H9 (cell line): ENCODE results near the gene HTR3A. TPM values are rescaled to one million over a fixed set of nuclear protein-coding genes. Genes with fewer than 3 reads are reported as not detected.

Experiments used
- DNase-seq: peaks from one replicate; pipeline ENCODE4 v3.0.0-alpha.2; 2017
- H2AFZ ChIP-seq: one replicate; pipeline ENCODE4 v1.6.1; 2013; ENCODE audit warnings: mild to moderate bottlenecking, low read length, control low read depth, moderate library complexity
- H2AK5ac ChIP-seq: 2 replicates; pipeline ENCODE4 v1.6.1; 2013; ENCODE audit warnings: low read length, control low read depth, mixed read lengths; ENCODE audit not compliant: insufficient read length
- H2BK120ac ChIP-seq: one replicate; pipeline ENCODE4 v1.6.1; 2013; ENCODE audit warnings: low read depth, mild to moderate bottlenecking, low read length, control low read depth, inconsistent platforms; ENCODE audit not compliant: poor library complexity, severe bottlenecking
- H2BK12ac ChIP-seq: 2 replicates; pipeline ENCODE4 v1.6.1; 2013; ENCODE audit warnings: low read length, control low read depth, mixed read lengths, low read depth; ENCODE audit not compliant: insufficient read length
- H2BK15ac ChIP-seq: 2 replicates; pipeline ENCODE4 v1.6.1; 2013; ENCODE audit warnings: low read depth, low read length, control low read depth
- H2BK20ac ChIP-seq: one replicate; pipeline ENCODE4 v1.6.1; 2013; ENCODE audit warnings: low read depth, mild to moderate bottlenecking, low read length, control low read depth, inconsistent platforms; ENCODE audit not compliant: poor library complexity, severe bottlenecking
- H2BK5ac ChIP-seq: 2 replicates; pipeline ENCODE4 v1.6.1; 2013; ENCODE audit warnings: low read length, control low read depth, mixed read lengths; ENCODE audit not compliant: insufficient read length
- H3K14ac ChIP-seq: 2 replicates; pipeline ENCODE4 v1.6.1; 2013; ENCODE audit warnings: low read length, control low read depth; ENCODE audit not compliant: insufficient read depth
- H3K18ac ChIP-seq: 2 replicates; pipeline ENCODE4 v1.6.1; 2013; ENCODE audit warnings: low read depth, mild to moderate bottlenecking, mixed read lengths, low read length, control low read depth; ENCODE audit not compliant: insufficient read length
- H3K23ac ChIP-seq: 2 replicates; pipeline ENCODE4 v1.6.1; 2013; ENCODE audit warnings: low read length, control low read depth, mixed read lengths, low read depth; ENCODE audit not compliant: insufficient read length
- H3K23me2 ChIP-seq: 2 replicates; pipeline ENCODE4 v1.6.1; 2013; ENCODE audit warnings: low read depth, mild to moderate bottlenecking, mixed read lengths, low read length, control low read depth; ENCODE audit not compliant: insufficient read length, poor library complexity, severe bottlenecking
- H3K27ac ChIP-seq: 2 replicates; pipeline ENCODE4 v1.5.1; 2013; ENCODE audit warnings: low read length, control low read depth, mixed read lengths, low read depth; ENCODE audit not compliant: insufficient read length
- H3K27me3 ChIP-seq: 2 replicates; pipeline ENCODE4 v1.6.1; 2013; ENCODE audit warnings: low read length, control low read depth, inconsistent platforms; ENCODE audit not compliant: insufficient read depth
- H3K4ac ChIP-seq: 2 replicates; pipeline ENCODE4 v1.6.1; 2013; ENCODE audit warnings: low read depth, mild to moderate bottlenecking, control low read depth, inconsistent platforms, low read length, moderate library complexity
- H3K4me1 ChIP-seq: 2 replicates; pipeline ENCODE4 v1.6.1; 2013; ENCODE audit warnings: low read length, control low read depth, inconsistent platforms; ENCODE audit not compliant: insufficient read depth
- H3K4me2 ChIP-seq: 2 replicates; pipeline ENCODE4 v1.6.1; 2013; ENCODE audit warnings: low read length, control low read depth, mixed read lengths; ENCODE audit not compliant: insufficient read length, insufficient read depth
- H3K56ac ChIP-seq: 2 replicates; pipeline ENCODE4 v1.6.1; 2013; ENCODE audit warnings: low read depth, mild to moderate bottlenecking, mixed read lengths, low read length, control low read depth; ENCODE audit not compliant: insufficient read length
- H3K79me1 ChIP-seq: 2 replicates; pipeline ENCODE4 v1.6.1; 2013; ENCODE audit warnings: low read depth, mild to moderate bottlenecking, moderate library complexity, low read length, control low read depth, inconsistent platforms; ENCODE audit not compliant: insufficient read depth, poor library complexity, severe bottlenecking
- H3K79me2 ChIP-seq: 2 replicates; pipeline ENCODE4 v1.6.1; 2013; ENCODE audit warnings: low read length, control low read depth, inconsistent platforms; ENCODE audit not compliant: insufficient read depth
- H3K9ac ChIP-seq: 2 replicates; pipeline ENCODE4 v1.6.1; 2013; ENCODE audit warnings: low read length, control low read depth, mixed read lengths; ENCODE audit not compliant: insufficient read length; ENCODE audit errors: extremely low read depth
- H3K9me3 ChIP-seq: one replicate; pipeline ENCODE4 v1.6.1; 2013; ENCODE audit warnings: low read depth, low read length, inconsistent platforms; ENCODE audit not compliant: control insufficient read depth
- H3T11ph ChIP-seq: one replicate; pipeline ENCODE4 v1.6.1; 2013; ENCODE audit warnings: mild to moderate bottlenecking, low read length, control low read depth, inconsistent platforms
- H4K20me1 ChIP-seq: one replicate; pipeline ENCODE4 v1.6.1; 2013; ENCODE audit not compliant: control insufficient read depth, insufficient read length, insufficient read depth
- H4K5ac ChIP-seq: 2 replicates; pipeline ENCODE4 v1.6.1; 2013; ENCODE audit warnings: low read depth, mild to moderate bottlenecking, mixed read lengths, low read length, control low read depth; ENCODE audit not compliant: insufficient read length
- H4K8ac ChIP-seq: replicated peaks from 2 replicates; pipeline ENCODE4 v1.6.1; 2013; ENCODE audit warnings: low read length, control low read depth, mixed read lengths, low read depth; ENCODE audit not compliant: insufficient read length
- H4K91ac ChIP-seq: 2 replicates; pipeline ENCODE4 v1.6.1; 2013; ENCODE audit warnings: low read depth, mild to moderate bottlenecking, moderate library complexity, mixed read lengths, low read length, control low read depth; ENCODE audit not compliant: insufficient read length
- H3K27ac Mint-ChIP-seq, 3 experiments: 2 replicates in 2 of 3; 3 replicates in 1 of 3; pipeline ENCODE4 v1.8.0; 2020 to 2021; ENCODE audit warnings: mixed read lengths in 3 of 3, mild to moderate bottlenecking in 1 of 3, moderate library complexity in 1 of 3
- H3K27me3 Mint-ChIP-seq: 2 replicates; pipeline ENCODE4 v1.8.0; 2021; ENCODE audit warnings: low read depth, mild to moderate bottlenecking, moderate library complexity, mixed read lengths
- H3K36me3 Mint-ChIP-seq, 3 experiments: 2 replicates in 2 of 3; 3 replicates in 1 of 3; pipeline ENCODE4 v1.8.0; 2020 to 2021; ENCODE audit warnings: low read depth in 3 of 3, mixed read lengths in 3 of 3; ENCODE audit not compliant: insufficient read depth in 1 of 3
- H3K4me1 Mint-ChIP-seq, 2 experiments: 2 replicates each; pipeline ENCODE4 v1.8.0; 2020; ENCODE audit warnings: mixed read lengths in 2 of 2
- H3K4me3 Mint-ChIP-seq, 2 experiments: 2 replicates in 1 of 2; 3 replicates in 1 of 2; pipeline ENCODE4 v1.8.0; 2020 to 2021; ENCODE audit warnings: mild to moderate bottlenecking in 2 of 2, mixed read lengths in 2 of 2, moderate library complexity in 1 of 2
- H3K9me3 Mint-ChIP-seq, 2 experiments: 2 replicates in 1 of 2; 3 replicates in 1 of 2; pipeline ENCODE4 v1.8.0; 2020; ENCODE audit warnings: mild to moderate bottlenecking in 2 of 2, mixed read lengths in 2 of 2, moderate library complexity in 1 of 2
- CTCF ChIP-seq: fragments of 200-600 bp; sonication (generic); conservative IDR thresholded peaks from 3 replicates; pipeline ENCODE4 v1.8.0; 2021; ENCODE audit warnings: antibody characterized with exemption, mild to moderate bottlenecking
- WGBS: extraction: QIAGEN DNeasy Blood & Tissue Kit; methylation state at CpG from one replicate; pipeline ENCODE4 v1.1.7; 2013; ENCODE audit warnings: missing lambda C conversion rate, low lambda C conversion rate, mixed read lengths; ENCODE audit not compliant: insufficient read length; ENCODE audit errors: extremely low coverage; 5-methylcytosine and 5-hydroxymethylcytosine counted together
- total RNA-seq: library from RNA; stranded (reverse); gene quantifications from 2 replicates; pipeline ENCODE4 v1.2.1, GENCODE V29; 2021

The HTR3A gene
- total RNA-seq, 1 experiment from 2014 or later = 4.1 TPM

GRCh38 chr11:114019046-114019445 lies 44.1 kb downstream of the HTR3A start:
- H2BK120ac ChIP-seq = no peak overlapping the region
- no peaks in the 10 kb centered on the region for H3K9me3 ChIP-seq
- H3K9ac ChIP-seq = no peak overlapping the region
- H3K56ac ChIP-seq = no peak overlapping the region
- H4K91ac ChIP-seq = no peak overlapping the region
- Mint-ChIP-seq H3K4me3 (no peak overlapping the region), H3K4me1 (peaks cover 2 to 3% of the 10 kb centered on the region in 2 experiments; a peak in 1 of 4 replicates), H3K27ac (no peak overlapping the region), H3K36me3 (no peaks in the 10 kb centered on the region), H3K9me3 (no peaks in the 10 kb centered on the region), H3K27me3 (peaks cover 6% of the 10 kb centered on the region; the same call in 1 of the 2 replicates)
- H3K4me1 ChIP-seq = no peaks in the 10 kb centered on the region
- H3K18ac ChIP-seq = no peak overlapping the region
- H3K23ac ChIP-seq = no peak overlapping the region
- H2BK12ac ChIP-seq = no peak overlapping the region
- no peaks in the 10 kb centered on the region for H3K79me1 ChIP-seq
- no peak overlapping the region for H2BK20ac ChIP-seq
- H4K20me1 ChIP-seq = no peaks in the 10 kb centered on the region
- no peak for DNase-seq
- no peak overlapping the region for H3K27ac ChIP-seq
- H3K4me2 ChIP-seq = no peak overlapping the region
- no peak overlapping the region for H2BK15ac ChIP-seq
- TF ChIP-seq CTCF = no peak
- H2AK5ac ChIP-seq = no peak overlapping the region
- H3K79me2 ChIP-seq = no peaks in the 10 kb centered on the region
- no CpG with 5 or more reads among the region's 3 CpGs for WGBS
- no peak overlapping the region for H3K4ac ChIP-seq
- no peaks in the 10 kb centered on the region for H3K23me2 ChIP-seq
- no peak overlapping the region for H2AFZ ChIP-seq
- H3K27me3 ChIP-seq = no peaks in the 10 kb centered on the region
- no peak overlapping the region for H4K8ac ChIP-seq
- H4K5ac ChIP-seq = no peak overlapping the region
- no peak overlapping the region for H3T11ph ChIP-seq
- no peak overlapping the region for H3K14ac ChIP-seq
- no peak overlapping the region for H2BK5ac ChIP-seq
